GM19397 (cell line): Measurements from ENCODE around the gene EIF2AK3.
"Not testable (repeated sequence)": the region's sequence is repeated elsewhere in the genome, so short reads cannot be mapped to it uniquely, and the experiment has no call there.

Experiments used
- ATAC-seq: cut with Tn5 transposase; IDR thresholded peaks from one replicate; pipeline ENCODE4 v1.9.1; 2021; ENCODE audit warnings: mild to moderate bottlenecking, moderate library complexity; ENCODE audit not compliant: unreplicated experiment

EIF2AK3 gene

DNA sequence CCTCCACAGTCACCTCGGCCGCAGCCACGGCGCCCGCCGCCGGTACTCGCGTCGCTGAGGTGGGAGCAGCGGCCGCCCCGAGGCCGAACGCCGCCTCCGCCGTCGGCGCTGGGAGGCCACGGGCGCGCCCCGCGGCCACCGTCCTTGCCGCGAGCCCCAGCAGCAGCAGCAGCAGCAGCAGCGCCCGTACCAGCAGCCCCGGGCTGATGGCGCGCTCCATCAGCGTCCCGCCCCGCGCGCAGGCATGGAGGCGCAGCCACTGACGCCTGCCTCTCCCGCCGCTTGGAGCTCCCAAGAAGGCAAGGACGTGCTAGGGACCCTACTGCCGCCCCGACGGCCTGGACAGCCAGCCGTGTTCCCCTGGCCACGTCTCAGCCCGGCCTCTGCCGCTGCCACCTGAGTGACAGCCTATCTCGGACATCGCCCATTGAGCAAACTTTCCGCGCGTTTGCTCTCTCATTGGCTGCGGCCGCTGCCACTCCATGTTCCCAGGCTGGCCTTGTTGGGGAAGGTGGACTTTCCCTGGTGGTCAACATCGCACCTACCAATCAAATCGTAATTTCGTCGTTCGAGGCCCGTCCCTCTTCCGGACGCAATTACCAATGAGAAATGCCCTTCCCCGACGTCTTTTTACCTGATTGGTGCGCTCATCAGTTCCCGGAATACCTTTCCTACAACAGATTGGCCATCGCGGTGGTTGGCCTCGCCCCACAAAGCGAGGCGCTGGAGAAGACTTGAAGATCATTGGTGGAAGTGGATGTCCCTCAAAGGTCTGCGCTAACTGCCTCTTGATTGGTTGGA, at the start of gene EIF2AK3:
Gene EIF2AK3 (minus strand): TSS at position 410 of the 801 bp plus-strand sequence. CDS start 190 bp downstream, at position 220.
- peak; percentile 89 for ATAC-seq

- ATAC-seq, result no peak
These were observed 46.1 kb upstream of the EIF2AK3 start for GRCh38 chr2:88673363-88673762.

DNA sequence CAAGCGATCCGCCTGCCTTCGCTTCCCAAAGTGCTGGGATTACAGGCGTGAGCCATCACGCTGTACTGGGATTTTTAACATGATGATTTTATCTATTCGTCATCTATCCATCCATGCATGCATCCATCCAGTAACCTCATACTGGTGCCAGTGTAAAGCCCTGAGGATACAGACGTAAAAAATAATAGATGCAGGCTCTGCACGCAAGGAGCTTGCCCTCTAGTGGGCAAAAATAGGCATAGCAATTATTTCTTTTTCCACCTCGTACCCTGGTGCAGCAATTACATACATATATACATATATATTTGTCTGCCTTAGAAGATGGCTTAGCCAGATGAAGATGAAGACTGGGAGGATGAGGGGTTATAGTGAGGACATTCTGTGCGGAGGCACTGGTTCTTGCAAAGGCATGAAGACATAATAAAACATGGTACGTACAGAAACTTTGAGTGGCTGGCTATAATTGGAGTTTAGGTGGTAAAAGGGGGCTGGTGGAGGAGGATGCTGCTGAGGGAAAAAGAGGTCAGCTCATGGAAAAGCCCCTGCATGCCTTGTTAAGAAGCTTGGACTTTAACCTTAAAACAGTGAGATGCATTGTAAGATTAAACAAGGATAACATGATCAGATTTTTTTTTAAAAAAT, 44.6 kb upstream of the EIF2AK3 start:
- ATAC-seq, result no peak

GRCh38 chr2:88669482-88670214, 42.4 kb upstream of the EIF2AK3 start:
- ATAC-seq, result peak; percentile 69

DNA sequence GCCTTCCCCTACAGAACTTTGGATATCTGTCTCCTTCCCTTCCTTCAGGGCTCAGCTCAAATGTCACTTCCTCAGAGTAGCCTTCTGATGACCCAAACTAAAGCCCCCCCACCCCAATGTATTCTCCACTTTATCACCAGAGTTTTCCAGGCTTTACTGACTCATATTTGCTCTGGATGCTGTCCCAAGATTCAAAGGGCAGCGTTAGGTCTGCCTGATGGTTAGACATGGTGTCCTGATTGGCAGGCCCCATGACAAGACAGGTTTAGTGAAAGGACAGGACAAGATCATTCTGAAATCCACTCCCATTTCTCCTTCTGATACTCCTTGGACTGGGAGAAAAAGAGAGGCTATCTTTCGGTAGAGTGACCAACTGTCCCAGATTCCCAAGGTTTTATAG, 41.6 kb upstream of the EIF2AK3 start:
- ATAC-seq, result no peak

GRCh38 chr2:88667219-88667618, 40.0 kb upstream of the EIF2AK3 start:
- ATAC-seq, result no peak

GRCh38 chr2:88666576-88666975, 39.3 kb upstream of the EIF2AK3 start:
- ATAC-seq, result no peak

DNA sequence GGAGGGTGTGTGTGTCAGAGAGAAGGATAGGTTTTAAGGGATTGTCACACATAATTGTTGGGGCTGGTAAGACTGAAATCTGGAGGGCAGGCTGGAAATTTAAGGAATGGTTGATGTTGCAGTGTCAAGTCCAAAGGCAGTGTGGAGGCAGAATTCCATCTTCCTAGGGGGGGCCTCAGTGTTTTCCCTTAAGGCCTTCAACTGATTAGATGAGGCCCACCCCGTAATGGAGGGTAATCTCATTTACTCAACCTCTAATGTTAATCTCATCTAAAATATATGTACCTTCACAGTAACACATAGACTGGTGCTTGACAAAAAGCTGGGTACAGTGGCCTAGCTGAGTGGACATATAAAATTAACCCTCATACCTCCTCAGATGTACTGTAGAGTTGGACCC, 33.4 kb upstream of the EIF2AK3 start:
- ATAC-seq, result no peak

- no peak for ATAC-seq
These were observed 32.3 kb upstream of the EIF2AK3 start for GRCh38 chr2:88659538-88659915.

DNA sequence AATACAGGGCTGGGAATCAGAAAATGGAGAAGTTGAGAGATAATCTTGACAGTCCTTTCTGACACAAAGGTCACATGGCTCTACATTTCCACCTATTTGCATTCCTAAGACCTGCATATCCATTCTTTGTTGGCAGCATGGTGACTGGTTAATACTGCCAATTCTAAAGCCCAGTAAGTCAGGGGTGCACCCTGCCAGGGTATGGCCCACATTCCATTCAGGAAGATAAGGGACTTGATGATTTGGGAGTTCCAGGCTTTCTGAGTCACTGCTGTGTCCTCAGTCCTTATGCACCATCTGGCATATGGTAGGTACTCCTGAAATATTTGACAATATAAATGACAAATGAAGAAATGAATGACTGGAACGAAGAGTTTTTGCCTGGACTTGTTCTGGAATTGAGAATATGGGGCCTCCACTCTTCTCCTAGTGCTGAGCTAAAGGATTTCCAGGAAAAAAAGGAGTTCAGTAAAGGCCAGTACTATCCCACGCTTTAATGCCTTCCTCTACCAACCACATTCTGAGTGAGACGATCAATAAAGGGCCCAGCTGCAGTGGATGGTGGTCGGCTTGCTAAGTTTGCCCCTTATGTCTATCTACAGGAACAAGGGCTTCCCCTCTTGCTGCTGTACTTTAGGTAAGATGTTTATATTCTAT, 31.7 kb upstream of the EIF2AK3 start:
- no peak for ATAC-seq

DNA sequence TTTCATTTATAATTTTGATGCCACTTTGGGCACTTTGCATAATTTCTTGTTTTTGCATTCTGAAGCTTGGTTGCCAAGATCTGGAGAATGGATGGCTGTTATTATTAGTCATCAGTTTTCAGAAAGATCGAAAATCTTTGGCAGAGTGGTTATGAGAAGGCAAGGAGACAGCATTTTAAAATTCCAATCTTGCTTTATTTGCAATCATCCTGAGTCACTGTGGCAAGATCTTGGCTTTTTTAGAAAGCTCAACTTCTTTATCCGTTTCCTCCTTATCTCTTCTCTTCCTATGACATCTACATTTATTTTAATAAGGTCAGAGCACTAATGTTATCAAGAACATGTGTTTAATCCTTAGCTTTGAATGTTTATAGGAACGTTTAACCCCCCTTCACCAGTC, 31.1 kb upstream of the EIF2AK3 start:
- no peak for ATAC-seq

DNA sequence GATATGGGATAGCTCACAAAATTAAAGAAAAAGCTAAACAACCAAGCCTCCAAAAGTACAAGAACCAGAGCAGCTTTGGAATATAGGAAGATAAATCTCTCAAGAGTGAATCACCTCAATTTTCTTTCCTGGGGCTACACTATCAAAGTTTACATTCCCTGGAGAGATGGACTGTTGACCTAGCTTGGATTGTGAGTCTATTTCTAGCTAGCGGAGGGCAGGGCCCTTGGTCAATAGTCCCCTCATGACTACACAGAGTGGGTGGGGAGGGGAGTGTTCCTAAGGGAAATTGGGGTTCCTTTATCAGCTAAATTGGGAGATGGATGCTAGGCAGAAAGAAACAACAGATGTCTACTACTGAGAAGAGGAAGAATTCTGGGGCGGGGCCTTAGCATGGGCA, 29.9 kb upstream of the EIF2AK3 start:
- no peak for ATAC-seq

- ATAC-seq, result no peak
These were observed 29.4 kb upstream of the EIF2AK3 start for GRCh38 chr2:88656690-88657089.

DNA sequence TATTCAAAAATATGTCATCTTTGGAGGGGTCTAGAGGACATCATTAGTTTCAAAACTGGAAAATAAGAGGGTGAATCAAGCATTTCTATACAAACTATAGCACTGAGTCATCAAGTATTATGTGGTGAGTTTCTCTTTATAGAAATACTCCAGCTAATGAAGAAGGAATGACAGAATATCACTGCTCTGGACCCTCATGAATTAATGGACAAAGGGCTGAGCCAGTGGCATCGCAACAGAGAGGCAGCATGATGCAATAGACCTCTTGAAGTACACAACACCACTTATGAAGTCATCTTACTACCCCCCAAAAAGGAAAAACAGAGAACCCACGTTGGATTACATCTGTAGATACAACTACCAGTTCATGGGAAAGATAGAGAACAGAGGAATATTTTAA, 27.4 kb upstream of the EIF2AK3 start:
- ATAC-seq, result no peak

- ATAC-seq, result no peak
These were observed 24.4 kb upstream of the EIF2AK3 start for GRCh38 chr2:88651646-88652045.

GRCh38 chr2:88645291-88645882, 18.1 kb upstream of the EIF2AK3 start:
- ATAC-seq, result not testable (repeated sequence)

DNA sequence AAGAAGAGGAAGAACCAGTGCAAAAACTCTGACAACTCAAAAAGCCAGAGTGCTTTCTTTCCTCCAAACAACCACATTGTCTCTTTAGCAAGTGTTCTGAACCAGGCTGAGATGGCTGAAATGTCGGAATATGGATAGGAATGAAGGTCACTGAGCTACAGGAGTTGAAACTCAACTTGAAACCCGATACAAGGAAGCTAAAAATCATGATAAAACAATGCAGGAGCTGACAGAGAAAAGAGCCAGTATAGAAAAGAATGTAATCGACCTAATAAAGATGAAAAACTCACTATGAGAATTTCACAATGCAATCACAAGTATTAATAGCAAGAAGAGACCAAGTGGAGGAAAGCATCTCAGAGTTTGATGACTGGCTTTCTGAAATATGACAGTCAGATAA, 15.0 kb upstream of the EIF2AK3 start:
- no peak for ATAC-seq

DNA sequence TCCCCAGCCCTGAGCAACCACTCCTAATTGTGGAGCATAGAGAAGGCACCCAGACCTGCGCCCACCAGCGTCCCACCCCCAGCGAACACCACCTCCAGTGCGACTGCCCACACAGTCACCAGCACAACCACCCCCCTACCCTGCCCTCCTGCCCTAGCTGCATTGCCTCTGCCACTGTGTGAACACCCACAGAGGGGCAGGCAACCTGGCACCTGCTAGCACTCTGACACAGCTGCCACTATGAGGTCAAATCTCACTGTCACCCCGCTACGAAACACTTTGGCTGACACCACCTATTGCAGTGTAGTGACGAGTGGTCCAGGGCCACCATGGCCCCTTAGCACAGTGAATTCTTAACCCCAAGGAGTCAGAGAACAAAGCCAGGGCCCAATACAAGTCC, 14.1 kb upstream of the EIF2AK3 start:
- no peak for ATAC-seq

DNA sequence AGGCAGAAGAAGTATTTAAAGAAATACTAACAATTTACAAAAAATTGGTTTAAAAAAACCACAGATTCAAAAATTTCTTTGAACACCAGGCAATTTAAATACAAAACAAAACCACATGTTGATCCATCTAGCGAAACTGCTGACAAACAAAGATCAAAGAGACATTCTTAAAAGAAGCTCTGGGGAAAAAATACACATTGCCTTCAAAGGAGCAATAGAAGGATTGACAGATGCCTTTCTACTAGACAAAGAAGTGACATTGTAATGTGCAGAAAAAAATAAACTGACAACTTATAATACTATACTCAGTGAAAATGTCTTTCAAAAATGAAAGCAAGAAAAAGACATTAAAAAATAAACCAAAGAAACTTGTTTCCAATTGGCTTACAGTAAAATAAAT, 12.6 kb upstream of the EIF2AK3 start:
- ATAC-seq, result no peak

GRCh38 chr2:88638743-88639142, 11.5 kb upstream of the EIF2AK3 start:
- no peak for ATAC-seq

- ATAC-seq, result no peak
These were observed 10.9 kb upstream of the EIF2AK3 start for GRCh38 chr2:88638123-88638650.
